ENCODE measurements around the gene SLC25A27. TPM values are rescaled to one million over a fixed set of nuclear protein-coding genes. Genes with fewer than 3 reads are reported as not detected.

SLC25A27 gene
- total RNA-seq: 10 to 100 TPM; 24.6 to 47.2 (median 33.3) TPM

GRCh38 chr6:46652603-46653438, at the start of gene SLC25A27, which contains the start of gene CYP39A1:
SLC25A27 (plus strand) TSS chr6:46652975; CDS start chr6:46653193, 218 bp downstream.
CYP39A1 (minus strand) TSS chr6:46652818; CDS start chr6:46652582, 236 bp downstream.
- Histone ChIP-seq H3K36me3 (no peaks in the 10 kb centered on the region), H3K27me3 (no peaks in the 10 kb centered on the region), H3K4me1 (no peaks in the 10 kb centered on the region), H3K27ac (peak within 1 kb of the TSS; percentile 87 to 93), H3K9me3 (no peaks in the 10 kb centered on the region), H3K4me3 (peak within 1 kb of the TSS; percentile 71 to 92)
- TF ChIP-seq CTCF (IDR thresholded peaks at IDR 0.05) (no peak), POLR2A (IDR thresholded peaks at IDR 0.05) (peak; percentile 51 to 71)
- intact Hi-C loops (cut with DNase I; ENCODE audit: low total_unique reads): no loop called here
- DNase-seq: peak; percentile 90

- Histone ChIP-seq H3K36me3 (no peaks in the 10 kb centered on the region), H3K9me3 (no peaks in the 10 kb centered on the region), H3K4me3 (no peak overlapping the region), H3K27me3 (no peaks in the 10 kb centered on the region), H3K4me1 (no peaks in the 10 kb centered on the region), H3K27ac (no peak overlapping the region)
- DNase-seq: no peak
- intact Hi-C loops (cut with DNase I; ENCODE audit: low total_unique reads): no loop called here
- TF ChIP-seq CTCF (IDR thresholded peaks at IDR 0.05) (no peak), POLR2A (IDR thresholded peaks at IDR 0.05) (no peak)
Measured at GRCh38 chr6:46605091-46605797, 47.5 kb upstream of the SLC25A27 start.

- H3K4me3 ChIP-seq: no peak overlapping the region
- no peaks in the 10 kb centered on the region for H3K9me3 ChIP-seq
- intact Hi-C loops (cut with DNase I; ENCODE audit: low total_unique reads): no loop called here
- no peaks in the 10 kb centered on the region for H3K4me1 ChIP-seq
- TF ChIP-seq CTCF (IDR thresholded peaks at IDR 0.05): no peak
- no peak overlapping the region for H3K27ac ChIP-seq
- no peaks in the 10 kb centered on the region for H3K36me3 ChIP-seq
- no peaks in the 10 kb centered on the region for H3K27me3 ChIP-seq
- no peak for DNase-seq
Measured at GRCh38 chr6:46606338-46606737, 46.4 kb upstream of the SLC25A27 start.

GRCh38 chr6:46610862-46611553, 41.8 kb upstream of the SLC25A27 start:
- no peak for DNase-seq
- Histone ChIP-seq H3K4me1 (no peaks in the 10 kb centered on the region), H3K27ac (no peak overlapping the region), H3K36me3 (no peaks in the 10 kb centered on the region), H3K4me3 (no peak overlapping the region), H3K27me3 (no peaks in the 10 kb centered on the region), H3K9me3 (no peaks in the 10 kb centered on the region)
- intact Hi-C loops (cut with DNase I; ENCODE audit: low total_unique reads): no loop called here
- TF ChIP-seq CTCF (IDR thresholded peaks at IDR 0.05) (no peak), POLR2A (IDR thresholded peaks at IDR 0.05) (no peak)
